DOHH2 (cell line): ENCODE measurements around the gene SENP3.

Experiments used
- H3F3A ChIP-seq: fragments of 200-600 bp; sonication (generic), shearing (Covaris generic); 2 replicates; pipeline ENCODE4 v1.6.0; 2016; ENCODE audit warnings: antibody characterized with exemption, mild to moderate bottlenecking; ENCODE audit not compliant: control insufficient read depth, insufficient read depth
- H3K27ac ChIP-seq: fragments of 200-600 bp; sonication (generic); 2 replicates; pipeline ENCODE4 v1.5.1; 2014; ENCODE audit warnings: low read depth, mild to moderate bottlenecking, low read length, moderate library complexity
- H3K27me3 ChIP-seq: fragments of 200-600 bp; sonication (generic); 2 replicates; pipeline ENCODE4 v1.6.1; 2014; ENCODE audit warnings: mild to moderate bottlenecking, low read length, mixed read lengths; ENCODE audit not compliant: control insufficient read depth
- H3K36me3 ChIP-seq: fragments of 200-600 bp; sonication (generic); 2 replicates; pipeline ENCODE4 v1.6.1; 2014; ENCODE audit warnings: mild to moderate bottlenecking, low read length, moderate library complexity, mixed read lengths; ENCODE audit not compliant: control insufficient read depth
- H3K4me1 ChIP-seq: fragments of 200-600 bp; sonication (generic); 2 replicates; pipeline ENCODE4 v1.6.1; 2014; ENCODE audit warnings: mild to moderate bottlenecking, low read length, mixed read lengths; ENCODE audit not compliant: control insufficient read depth
- H3K4me2 ChIP-seq: fragments of 200-600 bp; sonication (generic); 2 replicates; pipeline ENCODE4 v1.6.0; 2014; ENCODE audit warnings: mild to moderate bottlenecking, low read length, moderate library complexity
- H3K4me3 ChIP-seq: fragments of 200-600 bp; sonication (generic); 2 replicates; pipeline ENCODE4 v1.5.1; 2014; ENCODE audit warnings: mild to moderate bottlenecking, low read length, mixed read lengths
- H3K79me2 ChIP-seq: fragments of 200-600 bp; sonication (generic); 2 replicates; pipeline ENCODE4 v1.6.1; 2014; ENCODE audit warnings: mild to moderate bottlenecking, low read length, mixed read lengths; ENCODE audit not compliant: control insufficient read depth
- H3K9me2 ChIP-seq: fragments of 200-600 bp; sonication (generic); replicated peaks from 2 replicates; pipeline ENCODE4 v1.6.1; 2014; ENCODE audit warnings: mild to moderate bottlenecking, low read length, mixed read lengths; ENCODE audit not compliant: control insufficient read depth
- H3K9me3 ChIP-seq: fragments of 200-600 bp; sonication (generic); 2 replicates; pipeline ENCODE4 v1.6.1; 2014; ENCODE audit warnings: antibody characterized with exemption, low read length, mixed read lengths; ENCODE audit not compliant: control insufficient read depth, insufficient read depth
- H4K20me1 ChIP-seq: fragments of 200-600 bp; sonication (generic); 2 replicates; pipeline ENCODE4 v1.6.0; 2014; ENCODE audit warnings: low read depth, mild to moderate bottlenecking, antibody characterized with exemption, low read length, moderate library complexity; ENCODE audit not compliant: control insufficient read depth, insufficient read depth
- CTCF ChIP-seq: fragments of 200-600 bp; sonication (generic); IDR thresholded peaks from one replicate; pipeline ENCODE4 v1.5.1; 2014; ENCODE audit warnings: antibody characterized with exemption, mild to moderate bottlenecking, low read depth, low read length; ENCODE audit not compliant: poor library complexity, severe bottlenecking
- EZH2phosphoT487 ChIP-seq: fragments of 200-600 bp; sonication (generic); IDR thresholded peaks from 2 replicates; pipeline ENCODE4 v1.6.1; 2017; ENCODE audit warnings: borderline replicate concordance, mild to moderate bottlenecking, antibody characterized with exemption, low read length, moderate library complexity, mixed read lengths

The SENP3 gene

GRCh38 chr17:7620835-7621234 is 59.1 kb downstream of the SENP3 start:
- no peaks in the 10 kb centered on the region for H3F3A ChIP-seq
- no peak overlapping the region for H3K27ac ChIP-seq

More at GRCh38 chr17:7620835-7621234, 59.1 kb downstream of the SENP3 start:
- Histone ChIP-seq H3K36me3 (no peaks in the 10 kb centered on the region), H3K4me2 (no peak overlapping the region), H4K20me1 (no peaks in the 10 kb centered on the region), H3K4me3 (no peak overlapping the region), H3K4me1 (no peaks in the 10 kb centered on the region), H3K9me3 (no peaks in the 10 kb centered on the region), H3K27me3 (peaks cover 6% of the 10 kb centered on the region), H3K9me2 (no peaks in the 10 kb centered on the region), H3K79me2 (no peaks in the 10 kb centered on the region)
- TF ChIP-seq EZH2phosphoT487 (no peak), CTCF (no peak)
